ENCODE data around the gene RAB6B.
A peak's percentile ranks its signal among the peaks of the same experiment; 100 is the strongest.

Gene RAB6B

DNA sequence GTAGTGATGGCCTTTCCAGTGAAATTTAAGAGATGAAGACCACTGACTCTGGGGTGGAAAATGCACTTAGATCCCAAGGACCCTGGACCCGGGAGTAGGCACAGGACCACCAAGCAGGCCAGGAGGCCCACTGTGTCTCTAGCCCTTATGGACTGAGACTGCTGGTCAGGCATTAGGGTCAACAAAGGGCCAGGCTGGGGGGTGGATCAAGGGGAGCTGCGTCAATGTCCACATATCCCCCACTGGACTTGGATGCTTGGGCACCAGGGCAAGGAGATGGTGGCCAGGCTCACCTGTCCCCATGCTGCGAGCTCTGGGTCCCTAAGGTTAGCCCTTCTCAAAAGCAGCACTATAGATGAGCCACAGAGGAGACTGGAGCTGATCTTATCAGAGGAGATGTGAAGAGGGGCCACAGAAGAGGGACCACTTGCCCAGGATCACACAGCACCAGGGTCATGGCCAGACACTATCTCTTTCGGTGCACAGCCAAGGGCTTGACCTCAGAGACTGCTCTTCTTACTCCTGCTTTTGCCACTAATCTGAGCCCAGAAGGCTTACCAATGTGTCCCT is 14.7 kb downstream of the RAB6B start:
- no peak for DNase-seq

GRCh38 chr3:133880287-133880686 is 15.4 kb downstream of the RAB6B start:
- DNase-seq: no peak

DNA sequence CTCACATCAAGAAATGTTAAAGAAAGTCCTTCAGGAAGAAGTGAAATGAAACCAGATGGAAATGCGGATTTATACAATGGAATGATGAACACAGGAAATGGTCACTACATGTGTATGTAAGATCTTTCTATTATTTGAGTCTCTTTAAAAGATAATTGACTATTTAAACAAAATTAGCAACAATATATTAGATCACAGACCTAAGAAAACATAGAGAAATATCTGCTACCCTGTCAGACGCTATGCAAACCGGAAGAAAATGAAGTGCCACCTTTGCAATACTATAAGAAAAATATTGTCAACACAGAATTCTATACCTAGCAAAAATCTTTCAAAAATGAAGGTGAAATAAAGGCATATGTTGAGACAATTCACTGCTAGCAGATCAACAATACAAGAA is 17.2 kb downstream of the RAB6B start:
- DNase-seq: no peak

GRCh38 chr3:133877221-133877620 is 18.5 kb downstream of the RAB6B start:
- no peak for DNase-seq

- no peak for DNase-seq
Observed at GRCh38 chr3:133874761-133875438, 20.8 kb downstream of the RAB6B start.

GRCh38 chr3:133874344-133874743 is 21.3 kb downstream of the RAB6B start:
- no peak for DNase-seq

- DNase-seq: no peak
Observed at GRCh38 chr3:133872781-133873180, 22.9 kb downstream of the RAB6B start.

DNA sequence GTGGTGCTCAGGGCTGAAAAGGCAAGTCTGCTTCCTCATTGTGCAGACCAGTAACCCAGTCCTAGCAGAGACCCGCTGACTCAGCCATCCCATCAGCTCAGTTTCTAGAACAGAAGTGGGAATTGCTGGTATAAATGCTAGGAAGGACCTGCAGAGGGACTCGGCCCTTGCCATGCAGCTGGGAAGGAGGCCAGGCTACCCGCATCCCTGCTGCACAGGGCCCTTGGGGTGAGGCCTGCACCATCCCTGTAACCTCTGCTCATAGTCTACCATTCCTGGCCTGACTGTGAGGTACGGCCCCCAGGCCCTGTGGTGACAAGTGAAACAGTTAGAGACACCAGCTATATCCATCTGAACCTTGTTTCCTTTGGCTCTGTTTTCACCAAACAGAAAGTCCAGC is 23.5 kb downstream of the RAB6B start:
- no peak for DNase-seq

DNA sequence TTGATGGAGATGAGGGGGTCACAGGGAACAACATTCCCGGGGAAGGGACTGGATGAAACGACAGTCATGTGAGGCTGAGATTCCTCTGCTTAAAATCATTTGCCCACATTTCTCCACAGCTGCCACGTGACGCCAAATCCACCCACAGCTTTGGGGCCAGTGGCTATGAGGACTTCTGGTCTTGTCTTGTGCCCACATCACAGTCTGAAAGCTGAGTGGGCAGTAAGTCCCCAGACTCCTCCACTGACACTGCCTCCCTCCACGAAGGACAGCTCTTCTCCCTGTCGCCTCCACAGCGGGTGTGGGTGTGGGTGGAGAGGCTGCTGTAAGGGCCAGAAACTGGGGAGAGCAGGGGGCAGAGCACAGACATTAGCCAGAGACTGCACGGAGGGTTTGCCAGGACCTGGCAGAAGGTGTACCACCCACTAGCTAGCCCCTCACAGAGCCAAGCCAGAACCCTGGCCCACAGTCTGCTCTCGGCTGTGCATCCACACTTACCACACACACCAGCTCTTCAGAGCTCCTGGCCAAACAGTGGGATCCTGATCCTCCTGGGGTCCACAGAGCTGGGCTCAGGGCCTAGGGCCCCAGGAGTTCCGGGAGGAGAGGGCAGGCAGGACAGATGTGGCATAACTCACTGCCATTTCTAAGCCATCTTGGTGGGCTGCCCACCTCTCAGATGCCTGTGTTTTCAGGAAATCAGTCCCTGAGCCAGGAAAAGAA is 24.2 kb downstream of the RAB6B start:
- no peak for DNase-seq

DNA sequence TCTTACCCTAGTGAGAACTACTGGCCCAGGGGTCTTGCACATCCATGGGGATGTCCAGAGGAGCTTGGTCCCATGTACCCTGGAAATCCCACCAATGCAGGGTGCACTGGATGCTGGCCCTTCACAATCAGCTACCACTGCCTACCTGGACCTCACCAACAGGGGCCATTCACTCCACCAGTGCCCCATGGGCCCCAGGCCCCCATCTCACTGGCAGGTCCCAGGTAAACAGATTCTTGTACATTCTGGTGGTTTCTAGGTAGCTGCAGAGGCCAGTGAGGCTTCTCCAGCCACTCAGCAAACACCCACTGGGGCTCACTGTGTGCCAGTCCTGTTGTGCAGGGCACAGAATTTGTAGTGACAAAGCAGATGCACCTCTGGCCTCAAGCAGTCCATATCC is 24.9 kb downstream of the RAB6B start:
- no peak for DNase-seq

GRCh38 chr3:133869586-133869985 is 26.1 kb downstream of the RAB6B start:
- no peak for DNase-seq

GRCh38 chr3:133868758-133869475 is 26.8 kb downstream of the RAB6B start:
- DNase-seq: no peak

DNA sequence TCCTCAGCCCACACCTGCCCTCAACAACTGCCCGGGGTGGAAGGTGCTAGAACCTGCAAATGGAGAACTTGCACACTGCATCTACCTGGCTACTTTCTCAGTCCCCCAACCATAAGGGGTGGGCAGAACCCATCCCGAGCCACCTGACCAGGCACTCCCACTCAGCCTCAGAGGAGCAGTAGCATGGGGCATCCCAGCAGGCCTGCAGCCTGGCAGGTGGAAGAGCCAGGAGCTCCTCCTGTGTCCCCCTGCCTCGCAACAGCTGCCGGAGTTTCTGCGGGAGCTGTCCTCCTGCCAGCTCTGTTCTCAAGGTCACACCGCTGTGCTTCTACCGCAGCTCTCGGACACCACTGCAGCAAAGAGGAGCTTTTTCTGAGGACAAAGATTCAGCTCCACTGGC is 27.5 kb downstream of the RAB6B start:
- no peak for DNase-seq

DNA sequence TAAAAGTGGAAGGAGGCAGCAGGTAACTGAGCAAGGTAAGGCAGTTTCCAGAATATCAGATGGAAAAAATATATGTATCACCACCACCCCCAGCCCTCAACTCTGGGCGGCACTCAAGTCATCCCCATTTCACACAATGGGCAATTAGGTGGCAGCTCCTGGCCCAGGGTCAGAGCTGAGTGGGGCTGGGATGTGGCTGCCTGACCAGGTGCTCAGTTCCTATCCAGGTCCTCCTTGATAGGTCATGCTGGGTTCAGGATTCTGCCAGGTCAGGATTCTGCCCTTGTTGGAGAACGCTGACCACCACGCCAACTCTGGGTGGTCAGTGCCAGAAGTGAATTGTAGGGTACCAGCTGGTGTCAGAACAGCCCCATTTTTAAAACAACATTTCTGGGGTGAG is 29.5 kb downstream of the RAB6B start:
- DNase-seq: no peak

- no peak for DNase-seq
Observed at GRCh38 chr3:133865136-133865855, 30.4 kb downstream of the RAB6B start.

GRCh38 chr3:133864616-133865015 is 31.1 kb downstream of the RAB6B start:
- no peak for DNase-seq

DNA sequence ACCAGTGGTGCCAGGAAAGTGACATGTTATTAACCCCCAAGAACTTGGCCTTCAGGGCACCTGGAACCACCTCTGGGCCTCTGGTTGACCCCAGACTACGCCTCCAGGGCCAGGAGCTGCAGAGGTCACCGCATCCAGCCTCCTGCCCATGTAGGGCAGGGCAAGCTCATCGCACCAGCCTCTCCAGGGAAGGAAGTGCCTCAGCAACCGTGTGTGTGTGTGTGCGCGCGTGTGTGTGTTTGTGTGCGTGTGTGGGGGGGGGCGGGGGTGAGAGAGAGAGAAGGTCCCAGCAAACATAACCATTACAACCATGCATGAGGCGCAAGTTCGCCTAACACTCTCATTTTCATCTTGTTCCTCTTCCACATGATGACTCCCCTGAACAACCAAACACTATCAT is 31.8 kb downstream of the RAB6B start:
- no peak for DNase-seq

DNA sequence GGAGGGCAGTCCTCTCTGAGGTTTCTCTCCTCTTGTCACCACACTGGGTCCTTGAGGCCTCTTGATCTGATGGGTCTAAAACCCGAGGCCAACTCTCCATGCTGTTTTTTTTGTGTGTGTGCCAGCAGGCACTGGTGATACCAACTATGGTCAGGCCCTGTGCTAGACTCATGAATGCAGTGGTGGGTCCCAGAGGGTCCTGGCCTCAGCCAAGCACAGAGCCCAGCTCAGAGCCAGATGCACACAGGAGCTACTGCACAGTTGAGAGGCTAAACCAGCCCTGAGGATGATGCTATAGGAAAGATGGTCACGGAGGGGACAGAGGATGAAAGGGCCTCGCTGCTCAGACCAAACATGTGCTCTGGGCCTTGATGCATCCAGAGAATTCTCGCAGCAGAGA is 33.5 kb downstream of the RAB6B start:
- DNase-seq: no peak

GRCh38 chr3:133860519-133860918 is 35.2 kb downstream of the RAB6B start:
- DNase-seq: no peak

GRCh38 chr3:133859381-133860234 is 36.1 kb downstream of the RAB6B start:
- peak in 1 of 2 experiments; percentile 22 for DNase-seq

- no peak for DNase-seq
Observed at GRCh38 chr3:133857767-133858166, 37.9 kb downstream of the RAB6B start.

DNA sequence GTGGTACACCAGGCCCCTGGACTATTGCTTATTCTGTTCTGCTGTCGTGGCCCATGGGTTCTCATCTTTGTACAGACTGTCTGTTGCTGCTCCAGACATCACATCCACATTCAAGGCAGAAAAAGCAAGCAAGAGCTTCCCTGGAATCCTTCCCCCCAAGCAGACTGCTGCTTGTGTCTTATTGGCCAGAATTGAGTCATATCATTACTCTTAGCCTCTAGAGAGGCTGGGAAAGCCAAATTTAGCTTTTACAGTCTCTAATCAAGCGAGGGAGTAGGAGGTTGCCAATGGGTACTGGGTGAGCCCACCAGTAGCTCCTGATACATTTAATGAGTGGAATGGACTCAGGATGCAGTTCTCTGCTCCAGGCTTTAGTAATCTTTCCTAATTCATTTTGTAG is 39.4 kb downstream of the RAB6B start:
- no peak for DNase-seq
